ENCODE results near the gene SCAF8.
A peak's percentile ranks its signal among the peaks of the same experiment; 100 is the strongest.

Gene SCAF8

GRCh38 chr6:154719433-154719832 is 13.8 kb upstream of the SCAF8 start:
- Histone ChIP-seq H3K27ac (no peak overlapping the region), H3K4me3 (no peak overlapping the region)
- no peak for DNase-seq (ENCODE audit: low spot score)
- TF ChIP-seq CTCF (IDR thresholded peaks at IDR 0.05), result no peak

DNA sequence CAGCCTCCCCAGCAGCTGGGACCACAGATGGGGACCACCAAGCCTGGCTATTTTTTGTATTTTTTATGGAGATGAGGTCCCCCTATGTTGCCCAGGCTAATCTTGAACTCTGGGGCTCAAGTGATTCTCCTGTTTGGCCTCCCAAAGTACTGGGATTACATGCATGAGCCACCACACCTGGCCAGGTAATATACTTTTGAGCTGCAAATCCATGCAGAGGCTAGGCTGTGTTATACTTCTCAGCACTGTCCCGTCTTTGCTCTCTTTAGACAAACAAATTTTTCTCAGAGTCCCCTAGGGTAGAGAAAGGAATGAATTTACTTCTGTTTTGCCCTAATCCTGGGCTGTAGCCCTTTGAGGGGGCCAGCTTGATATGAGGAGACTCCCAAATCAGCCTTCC is 13.4 kb upstream of the SCAF8 start:
- no peak for TF ChIP-seq CTCF (IDR thresholded peaks at IDR 0.05)
- DNase-seq (ENCODE audit: low spot score), result no peak
- Histone ChIP-seq H3K4me3 (no peak overlapping the region), H3K27ac (no peak overlapping the region)

DNA sequence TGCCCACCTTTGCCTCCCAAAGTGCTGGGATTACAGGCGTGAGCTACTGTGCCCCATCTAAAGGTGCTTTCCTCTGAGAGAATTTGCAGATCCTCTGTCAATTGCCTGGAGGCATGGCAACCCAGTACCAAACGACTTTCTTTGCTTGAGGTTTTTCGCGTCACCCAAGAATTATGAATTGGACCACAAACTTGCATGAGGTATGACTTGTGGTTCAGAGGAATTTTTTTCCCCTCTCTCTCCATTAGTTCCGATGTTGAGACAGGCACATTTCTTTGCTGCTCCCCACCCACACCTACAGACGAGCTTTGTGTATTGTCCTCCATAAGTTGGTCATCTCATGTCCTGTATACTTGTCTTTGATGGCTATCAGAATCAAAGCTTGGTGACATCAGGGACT is 11.8 kb upstream of the SCAF8 start:
- DNase-seq (ENCODE audit: low spot score), result no peak
- Histone ChIP-seq H3K4me3 (no peak overlapping the region), H3K27ac (no peak overlapping the region)
- no peak for TF ChIP-seq CTCF (IDR thresholded peaks at IDR 0.05)

- Histone ChIP-seq H3K27ac (no peak overlapping the region), H3K4me3 (no peak overlapping the region)
- DNase-seq (ENCODE audit: low spot score), result no peak
- TF ChIP-seq CTCF (IDR thresholded peaks at IDR 0.05), result no peak
These were observed 6.3 kb upstream of the SCAF8 start for GRCh38 chr6:154726887-154727286.

DNA sequence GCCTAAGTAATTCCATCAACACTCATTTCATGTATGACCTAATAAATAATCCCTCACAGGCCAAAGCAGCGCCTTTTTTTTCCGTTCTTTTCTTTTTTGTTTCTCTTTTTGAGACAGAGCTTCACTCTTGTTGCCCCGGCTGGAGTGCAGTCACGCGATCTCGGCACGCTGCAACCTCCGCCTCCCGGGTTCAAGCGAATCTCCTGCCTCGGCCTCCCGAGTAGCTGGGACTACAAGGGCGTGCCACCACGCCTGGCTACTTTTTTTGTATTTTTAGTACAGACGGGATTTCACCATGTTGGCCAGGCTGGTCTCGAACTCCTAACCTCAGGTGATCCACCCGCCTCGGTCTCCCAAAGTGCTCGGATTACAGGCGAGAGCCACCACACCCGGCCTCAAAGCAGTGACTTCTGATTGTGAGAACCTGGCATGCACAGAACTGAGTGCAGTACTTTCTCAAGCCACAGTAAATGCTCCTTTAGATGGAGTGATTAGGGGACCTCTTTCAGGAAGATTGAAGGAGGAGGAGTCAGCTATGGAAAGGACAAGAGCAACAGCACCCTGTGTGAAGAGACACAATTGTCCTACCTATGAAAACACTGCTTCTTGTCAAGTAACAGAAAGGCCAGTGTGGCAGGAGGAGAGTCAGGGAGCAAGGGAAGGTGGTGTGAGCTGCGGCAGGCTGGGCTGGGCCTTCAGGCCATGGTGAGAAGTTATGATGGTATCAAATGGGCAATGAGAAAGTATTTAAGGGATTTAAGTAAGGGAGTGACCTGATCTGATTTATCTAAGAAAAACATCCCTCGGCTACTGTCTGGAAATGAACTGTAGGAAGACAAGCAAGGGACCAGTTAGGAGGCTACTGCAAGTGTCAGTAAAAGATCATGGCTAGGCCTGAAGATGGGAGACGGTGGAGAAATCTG is 1.7 kb upstream of the SCAF8 start:
- TF ChIP-seq CTCF (IDR thresholded peaks at IDR 0.05), result no peak
- H3K27ac ChIP-seq, result peak overlapping the region in 1 of 2 donors; percentile 41
- no peak for DNase-seq (ENCODE audit: low spot score)
- H3K4me3 ChIP-seq, result no peak overlapping the region

DNA sequence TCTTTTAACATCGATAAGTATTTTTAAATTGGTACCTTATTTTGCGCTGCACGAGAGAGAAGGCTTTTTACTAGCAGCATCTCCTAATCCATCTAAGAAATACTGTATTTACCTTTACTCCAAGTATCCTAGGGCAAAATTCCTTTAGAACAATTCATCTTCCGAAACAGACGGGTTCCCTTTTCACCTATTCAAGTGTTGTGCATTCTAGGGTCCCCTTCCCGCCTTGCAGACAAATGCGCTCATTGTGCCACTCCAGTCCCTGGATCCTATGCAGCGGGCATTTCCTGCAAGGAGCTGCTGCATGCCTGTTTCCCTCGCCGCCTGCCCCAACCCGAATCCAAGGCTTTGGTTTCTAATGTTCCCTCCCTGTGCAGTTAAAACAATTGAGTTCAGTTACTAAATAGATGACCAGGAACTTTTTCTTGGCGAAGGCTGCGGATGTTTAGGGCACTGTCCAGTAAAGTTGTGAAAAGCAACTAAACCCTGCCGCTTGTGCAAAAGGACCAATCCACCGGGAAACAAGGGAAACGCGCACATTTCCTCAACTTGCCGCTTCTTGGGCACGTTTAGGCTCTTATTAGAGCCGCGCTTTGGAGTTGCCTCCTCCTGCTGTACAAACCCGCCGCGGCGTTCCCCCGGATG is 556 bp upstream of the SCAF8 start:
- peak; percentile 79 for DNase-seq (ENCODE audit: low spot score)
- TF ChIP-seq CTCF (IDR thresholded peaks at IDR 0.05), result no peak
- Histone ChIP-seq H3K27ac (peak overlapping the region; percentile 99 to 100), H3K4me3 (peak overlapping the region; percentile 97)

Data from coronary artery (tissue), 2 donors.